Common myeloid progenitor, CD34-positive (primary cell): ENCODE results near the gene SERINC5.
A peak's percentile ranks its signal among the peaks of the same experiment; 100 is the strongest.

Experiments
- CTCF ChIA-PET: fragments of 350-600 bp; sonication (Branson Sonifier 250); formaldehyde crosslinking; loops from one replicate; lab custom pipeline; 2021; ENCODE audit warnings: antibody characterized with exemption; lab: Charles Lee
- POLR2A ChIA-PET: fragments of 350-600 bp; sonication (Branson Sonifier 250); formaldehyde crosslinking; loops from one replicate; lab custom pipeline; 2021; ENCODE audit warnings: antibody characterized with exemption; lab: Charles Lee
- DNase-seq, 3 donors: peaks; one replicate each; pipeline versions ENCODE4 v3.0.0 to v3.0.0-alpha.2; 2013
- H3K27ac ChIP-seq, 2 experiments: 1 replicate in 1 of 2; 2 replicates in 1 of 2; pipeline ENCODE4 v1.7.0; 2013; ENCODE audit warnings: inconsistent platforms in 2 of 2, low read length in 2 of 2, mild to moderate bottlenecking in 2 of 2, low read depth in 1 of 2, moderate library complexity in 1 of 2; ENCODE audit not compliant: severe bottlenecking in 2 of 2, insufficient read depth in 1 of 2, poor library complexity in 1 of 2
- H3K27me3 ChIP-seq, 5 experiments: replicated peaks in 2 of 5; 1 replicate in 3 of 5; 2 replicates in 2 of 5; pipeline versions ENCODE4 v1.6.1 to v1.7.0; 2013; ENCODE audit warnings: low read length in 4 of 5, mild to moderate bottlenecking in 2 of 5, moderate library complexity in 2 of 5, inconsistent platforms in 1 of 5; ENCODE audit not compliant: insufficient read depth in 5 of 5, control insufficient read depth in 4 of 5
- H3K36me3 ChIP-seq, 4 experiments: 1 replicate in 2 of 4; 2 replicates in 2 of 4; pipeline versions ENCODE4 v1.6.1 to v1.7.0; 2013; ENCODE audit warnings: low read length in 3 of 4, control low read depth in 1 of 4, mild to moderate bottlenecking in 1 of 4; ENCODE audit not compliant: control insufficient read depth in 4 of 4, insufficient read depth in 4 of 4
- H3K4me1 ChIP-seq, 4 experiments: 1 replicate in 3 of 4; 2 replicates in 1 of 4; pipeline versions ENCODE4 v1.6.1 to v1.7.1; 2013; ENCODE audit warnings: low read length in 3 of 4, mild to moderate bottlenecking in 3 of 4, control low read depth in 1 of 4, inconsistent platforms in 1 of 4, moderate library complexity in 1 of 4; ENCODE audit not compliant: control insufficient read depth in 4 of 4, insufficient read depth in 4 of 4; ENCODE audit errors: control extremely low read depth in 1 of 4
- H3K4me3 ChIP-seq, 7 experiments: 1 replicate in 4 of 7; 2 replicates in 3 of 7; pipeline versions ENCODE4 v1.5.1 to v1.7.0; 2013; ENCODE audit warnings: mild to moderate bottlenecking in 7 of 7, low read length in 6 of 7, moderate library complexity in 6 of 7, inconsistent platforms in 2 of 7, low read depth in 2 of 7, control low read depth in 1 of 7; ENCODE audit not compliant: insufficient read depth in 4 of 7, control insufficient read depth in 1 of 7; ENCODE audit errors: extremely low read depth in 1 of 7
- H3K9me3 ChIP-seq, 5 experiments: 1 replicate in 4 of 5; 2 replicates in 1 of 5; pipeline versions ENCODE4 v1.6.1 to v1.7.1; 2013; ENCODE audit warnings: low read length in 4 of 5, mild to moderate bottlenecking in 2 of 5, inconsistent platforms in 1 of 5, low read depth in 1 of 5, moderate library complexity in 1 of 5; ENCODE audit not compliant: control insufficient read depth in 4 of 5, insufficient read depth in 2 of 5; ENCODE audit errors: control extremely low read depth in 1 of 5
- WGBS: methylation state at CpG from one replicate; pipeline ENCODE4 v1.1.5; 2013; ENCODE audit not compliant: insufficient coverage; 5-methylcytosine and 5-hydroxymethylcytosine counted together

SERINC5 gene

GRCh38 chr5:80067531-80068245 is 188.2 kb downstream of the SERINC5 start:
- POLR2A ChIA-PET = no interaction called here
- Histone ChIP-seq H3K4me1 (peaks cover 0 to 11% (median 1%) of the 10 kb centered on the region in 4 experiments), H3K27me3 (peaks cover 0 to 4% (median 0%) of the 10 kb centered on the region in 5 experiments), H3K27ac (no peak overlapping the region), H3K36me3 (no peaks in the 10 kb centered on the region), H3K9me3 (no peaks in the 10 kb centered on the region), H3K4me3 (no peak overlapping the region)
- DNase-seq = no peak
- CTCF ChIA-PET = no interaction called here
- WGBS = 98% methylated on average over 6 of the region's 8 CpGs

DNA sequence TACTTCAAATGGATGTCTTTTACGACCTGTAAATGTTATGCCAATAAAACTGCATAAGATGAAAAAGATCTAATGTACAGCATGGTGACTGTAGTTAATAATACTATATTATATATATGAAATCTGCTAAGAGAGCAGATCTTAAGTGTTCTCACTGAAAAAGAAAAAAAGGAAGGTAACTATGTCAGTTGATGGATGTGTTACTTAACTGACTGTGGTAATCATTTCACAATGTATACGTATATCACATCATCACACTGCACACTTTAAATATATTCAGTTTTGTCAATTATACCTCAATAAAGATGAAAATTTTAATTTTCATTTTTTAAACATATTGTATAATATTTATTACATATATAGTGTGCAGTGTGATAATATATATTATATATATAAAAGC is 188.8 kb downstream of the SERINC5 start:
- DNase-seq = peak in 1 of 3 donors; percentile 4
- POLR2A ChIA-PET = no interaction called here
- no peak overlapping the region for H3K27ac ChIP-seq

DNA sequence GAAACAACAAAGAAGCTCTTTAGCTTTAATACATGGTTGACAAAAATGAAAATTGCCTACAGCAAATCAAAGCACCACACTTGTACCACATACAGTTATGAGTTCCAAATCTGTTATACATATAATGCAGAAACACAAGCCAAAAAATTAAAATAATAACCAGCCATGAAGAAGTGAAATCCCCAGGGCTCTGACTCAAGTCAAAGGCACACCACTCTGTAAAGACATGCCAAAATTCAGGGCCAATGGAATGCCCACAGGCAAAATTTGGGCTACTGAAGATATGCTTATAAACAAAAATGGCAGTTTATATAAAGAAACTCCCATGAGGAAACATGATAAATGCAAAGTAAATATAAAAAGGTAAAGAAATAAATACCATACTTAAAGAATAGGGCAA is 191.7 kb downstream of the SERINC5 start:
- H3K36me3 ChIP-seq = no peaks in the 10 kb centered on the region
- CTCF ChIA-PET = no interaction called here

More for the DNA sequence above, 188.8 kb downstream of the SERINC5 start:
- no peaks in the 10 kb centered on the region for H3K9me3 ChIP-seq
- CTCF ChIA-PET = no interaction called here
- H3K4me1 ChIP-seq = peaks cover 0 to 11% (median 1%) of the 10 kb centered on the region in 4 experiments
- H3K4me3 ChIP-seq = no peak overlapping the region
- H3K27me3 ChIP-seq = peaks cover 0 to 4% (median 0%) of the 10 kb centered on the region in 5 experiments
- no peaks in the 10 kb centered on the region for H3K36me3 ChIP-seq
- WGBS = no CpG with 5 or more reads among the region's 2 CpGs

More for the DNA sequence above, 191.7 kb downstream of the SERINC5 start:
- Histone ChIP-seq H3K4me1 (peaks cover 0 to 2% (median 1%) of the 10 kb centered on the region in 4 experiments), H3K27ac (no peak overlapping the region), H3K4me3 (no peak overlapping the region), H3K27me3 (peaks cover 0 to 2% (median 0%) of the 10 kb centered on the region in 5 experiments), H3K9me3 (no peaks in the 10 kb centered on the region)
- POLR2A ChIA-PET = interaction anchor here (0.7 kb wide), 1 partner anchor 15 kb away, joined by 3 read pairs; no protein-coding TSS in a partner anchor
- DNase-seq = no peak
